GM12873 (cell line): ENCODE results near the gene ADAMTSL3.

Experiments
- CTCF ChIP-seq: IDR thresholded peaks from 2 replicates; pipeline ENCODE4 v1.5.1; 2012; ENCODE audit warnings: low read depth, mild to moderate bottlenecking, moderate library complexity, low read length, control low read depth; ENCODE audit not compliant: insufficient read depth; ENCODE audit errors: missing control alignments

ADAMTSL3 gene

DNA sequence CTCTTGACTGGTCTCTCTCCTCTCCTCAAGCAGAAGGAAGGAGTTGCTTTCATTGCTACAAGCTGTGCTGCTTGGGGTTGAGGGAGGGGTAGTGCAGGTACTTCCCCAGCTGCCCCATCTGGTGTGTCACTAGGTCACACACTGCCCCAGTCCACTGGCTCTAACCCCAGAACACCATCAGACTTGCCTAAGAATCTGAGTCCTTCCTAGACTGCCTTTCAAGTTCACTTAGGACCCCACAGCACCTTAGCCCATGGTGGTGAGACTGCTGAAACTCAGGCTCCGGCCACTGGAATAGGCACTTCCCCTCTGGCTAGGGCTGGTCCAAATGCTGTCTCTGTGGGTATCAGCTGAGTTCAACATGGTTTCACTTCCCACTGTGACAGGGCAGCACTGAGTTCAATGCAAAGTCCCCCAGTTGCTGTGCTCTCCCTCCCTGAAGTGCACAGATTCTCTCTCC, 301.9 kb downstream of the ADAMTSL3 start:
- TF ChIP-seq CTCF = no peak

DNA sequence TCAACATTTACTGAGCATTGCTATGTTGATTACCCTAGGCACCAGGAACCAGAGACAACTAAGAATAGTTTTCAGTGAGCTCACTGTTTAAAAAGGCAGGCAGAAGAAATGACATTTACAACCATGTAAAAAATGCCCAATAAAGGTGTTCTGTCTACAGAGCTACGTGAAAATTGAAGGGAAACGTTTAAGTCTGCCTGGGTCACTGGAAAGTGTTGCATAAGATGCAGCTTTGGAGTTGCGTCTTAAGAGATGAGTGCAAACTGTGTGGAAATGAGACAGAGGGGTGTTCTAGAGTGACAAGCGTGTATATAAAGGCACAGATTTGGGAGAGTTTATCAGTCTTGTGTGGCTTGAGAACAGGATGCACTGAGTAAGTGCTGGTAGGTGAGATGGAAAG, 303.0 kb downstream of the ADAMTSL3 start:
- TF ChIP-seq CTCF = no peak

GRCh38 chr15:83959477-83959876, 305.6 kb downstream of the ADAMTSL3 start:
- no peak for TF ChIP-seq CTCF

- no peak for TF ChIP-seq CTCF
Observed at GRCh38 chr15:83960192-83960829, 306.4 kb downstream of the ADAMTSL3 start.

DNA sequence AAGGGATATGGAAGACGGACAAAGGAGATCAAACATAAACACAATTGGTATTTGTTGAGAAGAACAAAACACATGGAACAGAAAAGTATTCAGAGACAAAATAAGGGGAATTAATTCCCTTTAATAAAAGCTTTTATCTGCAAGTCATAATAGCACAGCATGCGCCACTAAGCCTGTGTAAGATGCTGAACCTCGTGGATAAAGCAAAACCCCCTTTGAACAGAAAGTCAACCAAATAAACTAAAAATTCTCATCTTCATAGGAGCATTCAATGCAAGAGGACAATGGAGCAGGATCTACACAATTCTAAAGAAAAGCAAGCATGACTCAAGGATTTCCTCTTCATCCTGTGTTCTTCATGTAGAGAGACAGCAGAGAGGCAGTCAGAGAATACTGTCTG, 307.4 kb downstream of the ADAMTSL3 start:
- no peak for TF ChIP-seq CTCF

DNA sequence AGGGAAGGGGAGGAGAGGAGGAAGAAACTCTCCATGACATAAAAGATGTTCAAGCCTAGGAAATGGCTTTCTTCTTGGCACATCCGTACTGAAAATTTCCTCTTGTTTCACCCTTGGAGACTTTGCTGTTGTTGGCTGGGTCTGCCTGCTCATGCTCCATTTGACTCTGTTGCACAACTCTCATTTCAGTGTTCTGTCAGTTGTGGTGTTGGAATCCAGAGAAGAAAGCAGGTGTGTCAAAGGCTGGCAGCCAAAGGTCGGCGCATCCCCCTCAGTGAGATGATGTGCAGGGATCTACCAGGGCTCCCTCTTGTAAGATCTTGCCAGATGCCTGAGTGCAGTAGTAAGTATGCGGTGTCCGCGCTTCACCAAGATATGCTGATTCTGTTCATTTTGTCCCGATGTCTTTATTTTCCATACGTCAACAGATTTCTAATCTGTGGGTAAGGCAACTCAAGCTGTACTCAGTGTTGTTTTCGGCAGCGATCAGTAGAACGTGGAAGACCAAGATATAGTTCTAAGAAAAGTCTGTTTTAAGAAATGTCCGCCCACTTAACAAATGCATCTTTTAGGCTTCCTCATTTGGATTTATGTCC, 316.5 kb downstream of the ADAMTSL3 start:
- TF ChIP-seq CTCF = no peak

DNA sequence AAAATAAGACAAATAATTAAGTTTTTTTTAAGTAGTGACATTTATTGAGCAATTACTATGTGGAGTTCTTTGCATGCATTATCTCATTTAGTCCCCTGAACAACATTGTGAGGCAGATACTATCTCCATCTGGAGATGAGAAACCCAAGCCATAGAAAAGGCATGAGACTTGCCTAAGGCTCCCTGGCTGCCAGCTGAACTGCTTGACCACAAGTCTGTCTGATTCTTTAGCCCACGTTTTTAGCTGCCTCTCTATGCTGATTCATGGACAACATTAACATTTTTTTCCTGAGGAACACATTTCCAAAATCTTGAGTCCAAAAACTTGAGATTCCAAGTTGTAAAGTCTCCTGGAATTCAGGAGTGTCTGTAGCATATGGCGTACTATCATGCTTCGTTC, 318.1 kb downstream of the ADAMTSL3 start:
- TF ChIP-seq CTCF = no peak
